Hematopoietic multipotent progenitor cell treated with erythropoietin and hydrocortisone succinate and interleukin-3 and kit ligand, for 15 days (in vitro differentiated cells): ENCODE measurements around the gene PLCH2.
A peak's percentile ranks its signal among the peaks of the same experiment; 100 is the strongest.

Source experiments
- DNase-seq: peaks from one replicate; pipeline ENCODE4 v3.0.0-alpha.2; 2015; ENCODE audit warnings: low spot score

The PLCH2 gene

DNA sequence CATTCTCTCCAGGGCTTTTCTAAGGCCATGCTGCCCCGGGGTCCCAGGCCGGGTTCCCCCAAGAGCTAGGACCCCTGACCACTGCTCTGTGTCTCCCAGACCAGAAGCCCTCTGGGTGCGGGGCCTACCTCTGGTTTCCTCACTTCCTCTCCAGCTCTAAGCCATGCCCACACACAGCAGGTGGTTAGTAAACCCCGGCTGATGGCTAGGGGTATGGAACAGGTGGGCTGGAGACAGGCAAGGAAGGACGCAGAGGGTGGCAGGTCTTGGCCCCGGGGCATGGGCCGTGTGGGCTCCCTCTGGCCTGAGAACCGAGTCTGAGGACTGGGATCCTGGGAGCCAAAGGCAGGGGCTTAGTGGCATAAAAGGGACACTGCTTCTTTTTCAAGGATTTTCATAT lies 15.9 kb upstream of the PLCH2 start:
- no peak for DNase-seq

GRCh38 chr1:2460996-2461751 lies 14.9 kb upstream of the PLCH2 start:
- DNase-seq: no peak

GRCh38 chr1:2462819-2463218 lies 13.3 kb upstream of the PLCH2 start:
- no peak for DNase-seq

DNA sequence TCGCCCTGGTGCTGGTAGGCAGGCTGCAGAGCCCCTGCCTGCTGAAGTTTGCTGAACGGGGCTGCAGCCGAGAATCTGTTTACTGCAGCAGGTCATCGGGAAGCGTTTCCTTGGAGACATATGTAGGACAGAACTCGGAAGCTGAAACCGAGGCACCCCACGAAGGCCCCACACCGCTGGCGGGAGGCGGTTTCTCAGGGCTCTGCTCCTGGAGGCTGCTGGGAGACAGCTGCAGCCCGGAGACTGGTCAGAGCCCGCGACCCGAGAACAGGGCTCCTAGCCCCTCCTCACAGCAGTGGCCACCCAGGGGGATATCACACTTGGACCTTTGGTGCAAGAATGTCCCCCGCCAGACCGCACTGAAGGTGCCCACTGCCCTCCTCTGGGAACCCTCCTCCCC lies 12.7 kb upstream of the PLCH2 start:
- DNase-seq: no peak

DNA sequence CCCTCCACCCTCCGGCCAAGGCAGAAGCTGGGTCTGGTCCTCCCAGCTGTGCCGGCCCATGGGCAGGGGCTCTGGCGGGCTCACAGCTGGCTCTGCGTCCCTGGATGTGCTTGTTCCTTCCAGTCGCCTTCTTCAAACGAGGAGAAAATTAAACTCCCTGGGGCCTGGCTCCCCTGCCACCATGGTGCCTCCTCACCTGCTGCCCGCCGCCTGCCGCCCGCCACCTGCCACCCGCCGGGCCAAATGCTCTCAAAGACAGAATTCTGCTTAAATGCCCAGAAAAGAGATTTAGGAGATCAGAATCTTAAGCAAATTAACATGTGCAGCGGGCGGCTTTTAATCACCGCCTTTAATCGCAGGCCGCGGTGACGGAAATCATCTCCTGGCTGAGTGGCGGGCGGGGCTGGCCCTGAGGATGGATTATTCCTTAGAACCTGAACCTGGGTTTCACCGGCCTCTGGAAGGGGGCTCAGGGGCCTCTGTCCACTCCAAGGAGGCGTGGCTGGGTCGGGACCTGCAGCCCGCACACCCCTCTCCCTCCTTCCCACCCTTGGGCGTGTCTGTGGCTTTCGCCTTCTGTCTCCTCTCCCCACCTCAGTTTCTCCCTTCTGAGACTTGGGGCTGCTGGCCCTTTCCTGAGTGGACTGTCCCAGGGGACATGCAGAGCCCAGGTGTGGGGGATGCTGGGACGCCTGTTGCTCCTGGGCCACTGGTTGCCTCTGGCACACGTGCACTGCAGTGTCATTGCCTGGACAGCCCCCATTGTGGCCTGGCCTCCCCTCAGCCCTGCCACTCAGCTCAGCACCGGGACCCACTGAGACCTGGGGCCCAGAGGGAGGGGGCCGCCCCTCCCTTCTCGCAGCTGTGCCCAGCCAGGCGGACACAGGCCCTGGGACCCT lies 10.5 kb upstream of the PLCH2 start:
- DNase-seq: no peak

GRCh38 chr1:2466270-2466665 lies 9.8 kb upstream of the PLCH2 start:
- DNase-seq: no peak

DNA sequence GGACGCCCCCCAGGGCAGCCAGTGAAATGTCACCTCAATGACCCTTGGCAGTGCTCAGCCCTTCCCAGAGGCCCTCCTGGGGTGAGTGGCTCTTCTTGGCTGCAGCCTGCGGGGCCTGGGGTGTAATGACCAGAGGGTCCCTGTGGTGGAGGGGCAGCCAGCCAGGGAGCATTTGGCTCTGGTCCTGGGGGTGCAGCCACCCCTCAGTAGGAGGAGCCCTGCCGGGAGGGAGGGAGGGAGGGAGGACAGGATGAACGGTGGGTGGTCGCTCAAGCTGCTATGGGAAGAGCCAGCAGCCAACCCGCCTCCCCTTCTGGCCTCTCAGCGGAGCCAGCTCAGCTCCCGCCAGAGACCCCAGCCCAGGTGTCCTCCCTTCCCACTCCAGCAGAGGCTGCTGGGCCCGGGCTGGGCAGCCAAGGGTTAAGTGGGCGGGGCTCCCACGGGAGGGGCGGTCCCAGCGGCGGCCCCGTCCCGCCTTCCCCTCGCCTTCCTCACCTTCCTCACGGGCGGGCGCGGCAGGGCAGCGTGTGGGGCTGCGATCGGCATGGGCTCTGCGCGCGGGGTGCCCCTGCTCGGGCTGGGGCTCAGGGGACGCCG lies 9.0 kb upstream of the PLCH2 start:
- peak; percentile 13 for DNase-seq

DNA sequence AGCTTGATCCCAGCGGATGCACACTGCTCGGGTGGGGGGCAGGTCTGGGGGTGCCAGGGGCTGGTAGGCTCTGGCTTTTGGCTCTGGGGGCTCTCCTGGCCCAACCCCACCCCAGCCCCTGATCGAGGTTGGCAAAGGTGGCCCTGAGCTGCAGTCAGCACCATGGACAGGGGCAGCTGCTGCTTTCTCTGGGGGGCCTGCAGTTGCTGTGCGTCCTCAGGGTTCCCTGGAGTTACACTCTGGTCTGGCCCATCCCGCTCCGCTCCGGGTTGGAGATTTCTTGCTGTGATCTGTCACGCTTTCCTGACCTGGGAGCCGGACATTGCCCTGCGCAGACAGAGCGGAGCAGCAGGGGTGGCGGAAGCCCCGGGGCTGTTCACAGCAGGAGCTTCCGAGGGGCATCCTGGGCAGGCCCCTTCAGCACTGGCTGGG lies 8.0 kb upstream of the PLCH2 start:
- DNase-seq: no peak

DNA sequence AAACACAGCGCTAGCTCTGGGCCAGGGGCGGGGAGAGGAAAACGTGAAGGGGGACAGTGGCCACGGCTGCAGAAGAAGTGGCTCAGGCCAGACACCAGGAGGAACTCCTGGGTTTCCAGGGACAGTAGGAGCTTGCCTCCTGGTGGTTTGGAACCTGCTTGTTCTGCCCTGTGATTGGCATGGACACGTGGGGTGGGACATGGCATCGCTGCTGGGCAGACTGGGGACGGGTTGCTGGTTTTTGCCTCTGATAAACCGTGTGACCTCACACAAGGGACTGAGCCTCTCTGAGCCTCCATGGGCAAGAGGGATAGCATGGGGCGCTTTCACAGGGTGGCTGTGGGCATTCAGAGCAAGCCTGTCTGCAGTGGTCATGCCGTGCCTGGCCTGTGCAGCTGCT lies 7.5 kb upstream of the PLCH2 start:
- no peak for DNase-seq

DNA sequence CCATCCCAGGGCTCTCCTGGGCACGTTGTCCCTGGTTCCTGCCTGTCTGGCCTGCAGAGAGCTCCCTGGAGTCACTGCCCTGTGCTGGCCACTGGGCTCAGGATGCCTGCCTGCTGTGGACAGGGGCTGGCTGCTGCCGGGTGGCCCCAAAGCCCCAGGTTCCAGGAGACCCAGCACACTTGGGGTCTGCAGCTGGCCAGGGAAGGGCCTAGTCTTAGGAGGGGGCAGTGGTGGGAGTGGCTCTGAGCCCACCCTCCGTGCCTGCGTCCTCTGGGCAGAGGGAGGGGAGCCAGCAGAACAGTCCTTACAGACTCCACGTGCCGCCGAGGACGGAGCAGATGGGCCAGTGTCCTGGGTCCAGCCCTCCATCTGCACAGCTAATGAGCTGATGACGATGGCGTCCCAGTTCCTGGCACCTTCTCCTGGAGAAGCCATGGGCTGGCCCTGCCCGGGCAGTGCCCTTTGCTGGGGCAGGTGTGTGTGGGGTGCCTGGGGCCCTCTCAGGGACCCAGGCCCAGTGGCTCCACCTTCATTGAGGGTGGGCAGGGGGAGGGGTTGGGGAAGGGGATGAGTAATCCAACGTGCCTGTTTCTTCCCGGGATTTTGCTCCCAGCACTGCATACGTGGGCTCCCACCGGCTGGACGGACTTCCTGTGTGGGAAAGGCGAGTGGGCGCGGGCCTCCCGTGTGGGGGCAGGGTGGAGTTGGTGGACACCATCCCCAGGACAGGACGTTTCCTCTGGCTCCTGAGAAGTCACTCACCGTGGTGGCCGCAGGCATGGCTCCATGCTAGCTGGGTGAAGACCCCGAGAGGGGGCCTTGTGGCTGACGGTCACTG lies 6.8 kb upstream of the PLCH2 start:
- no peak for DNase-seq

- no peak for DNase-seq
Observed at GRCh38 chr1:2470290-2471158, 5.6 kb upstream of the PLCH2 start.

- no peak for DNase-seq
Observed at GRCh38 chr1:2471159-2471471, 5.0 kb upstream of the PLCH2 start.

DNA sequence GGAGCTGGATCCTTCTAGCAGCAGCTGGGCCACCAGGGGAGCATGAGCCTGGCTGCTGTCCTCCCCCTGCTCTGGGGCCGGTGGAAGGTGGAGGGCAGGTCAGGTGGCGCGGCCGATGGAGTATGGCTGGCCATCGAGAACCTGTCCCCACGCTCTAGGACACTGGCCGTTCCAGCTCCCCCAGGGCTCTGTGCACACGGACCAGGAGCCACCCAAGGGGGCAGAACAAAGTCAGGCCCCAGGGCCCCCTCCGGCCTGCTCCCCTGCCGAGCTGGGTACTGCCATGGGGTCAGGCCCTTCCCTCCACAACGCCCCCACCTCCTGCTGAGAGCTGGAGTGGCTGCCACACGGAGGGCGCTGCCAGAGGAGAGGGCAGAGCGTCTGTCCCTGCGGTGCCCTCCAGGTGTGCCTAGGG lies 4.5 kb upstream of the PLCH2 start:
- no peak for DNase-seq

DNA sequence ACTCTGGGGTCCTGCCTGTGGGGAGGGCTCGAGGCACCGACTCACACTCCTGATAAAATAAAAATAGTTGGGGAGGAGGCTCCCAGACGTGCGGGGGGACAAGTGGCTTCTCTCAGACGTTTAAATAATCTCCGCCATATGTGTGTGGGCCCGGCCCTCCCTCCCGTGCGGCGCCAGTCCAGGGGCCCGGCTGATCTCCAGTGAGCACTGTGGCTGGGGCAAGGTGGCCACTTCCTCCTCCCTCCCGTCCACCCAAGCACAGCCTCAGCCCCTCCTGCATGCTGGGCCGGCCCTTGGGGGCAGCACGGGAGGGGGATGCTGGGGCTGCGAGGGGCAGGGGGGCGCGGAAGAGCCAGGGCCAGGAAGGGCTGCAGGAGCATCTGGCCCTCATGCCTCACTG lies 4.0 kb upstream of the PLCH2 start:
- DNase-seq: no peak

DNA sequence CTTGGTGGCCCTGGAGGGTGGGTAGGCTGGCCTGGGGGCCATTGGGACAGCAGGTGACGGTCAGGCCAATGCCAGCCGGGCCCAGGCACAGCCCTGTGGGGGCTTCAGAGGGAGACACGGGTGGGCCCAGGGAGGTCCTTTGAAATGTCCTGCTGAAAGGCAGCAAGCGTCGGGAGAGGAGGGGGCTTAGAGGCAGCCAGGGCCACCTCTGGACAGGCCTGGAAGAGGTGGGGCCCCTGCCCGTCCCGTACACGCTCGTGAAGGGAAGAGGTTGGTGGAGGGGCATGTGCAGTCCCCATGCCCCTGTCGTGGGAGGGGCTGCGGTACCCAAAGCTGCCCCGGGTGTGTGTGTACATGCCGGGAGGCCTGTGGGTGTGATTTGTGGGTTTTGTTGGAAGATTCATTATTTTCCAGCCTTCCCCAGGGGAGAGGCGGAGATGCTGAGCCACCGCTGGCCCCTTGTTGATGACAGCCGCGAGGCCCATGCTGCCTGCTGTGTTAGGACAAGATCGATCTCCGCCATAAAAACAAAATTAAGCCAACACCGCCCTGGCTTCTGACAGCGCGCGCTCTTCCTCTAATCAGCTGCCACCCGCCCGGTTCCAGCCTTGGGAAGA lies 3.4 kb upstream of the PLCH2 start:
- no peak for DNase-seq

- no peak for DNase-seq
Observed at GRCh38 chr1:2473198-2473597, 2.9 kb upstream of the PLCH2 start.

GRCh38 chr1:2474104-2474844 lies 1.8 kb upstream of the PLCH2 start:
- no peak for DNase-seq

DNA sequence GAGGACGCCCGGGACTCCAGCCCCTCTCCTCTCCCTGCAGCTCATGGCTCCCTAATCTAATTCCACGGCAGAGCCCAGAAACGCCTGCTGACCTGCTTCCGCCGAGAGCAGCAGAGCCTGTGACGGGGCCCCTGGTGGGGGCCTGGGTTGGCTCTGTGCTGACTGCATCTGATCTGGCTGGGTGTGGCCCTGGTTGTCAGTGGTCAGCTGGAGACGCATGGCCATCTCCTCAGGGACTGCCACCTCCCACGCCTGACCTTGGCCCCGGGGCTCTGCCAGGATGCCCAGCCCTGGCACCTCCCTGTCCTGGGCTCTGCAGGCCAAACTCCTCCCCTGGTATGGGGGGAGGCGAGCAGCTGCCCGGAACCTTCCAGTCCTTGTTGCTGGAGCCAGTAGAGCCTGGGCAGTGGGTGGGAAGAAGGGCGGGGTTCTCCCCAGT lies 1.1 kb upstream of the PLCH2 start:
- DNase-seq: no peak

DNA sequence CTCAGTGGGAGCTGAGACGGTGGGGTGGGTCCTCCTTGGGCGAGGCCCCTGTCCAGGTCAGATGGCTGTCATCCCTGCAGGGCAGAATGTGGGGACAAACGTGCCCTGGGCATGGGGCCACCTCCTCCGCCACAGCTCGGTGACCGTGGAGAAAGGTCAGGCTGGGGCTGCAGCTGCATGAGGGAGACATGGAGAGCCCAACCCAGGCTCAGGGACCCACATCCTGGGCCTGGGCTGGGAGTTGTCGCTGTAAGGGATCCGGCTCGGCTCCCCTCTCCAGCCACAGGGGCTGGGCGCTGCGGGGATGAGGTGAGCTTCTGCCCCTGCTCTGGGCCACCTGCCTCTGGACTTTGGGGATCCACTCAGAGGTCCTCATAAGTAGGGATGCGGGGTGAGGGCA lies 518 bp upstream of the PLCH2 start:
- DNase-seq: no peak

DNA sequence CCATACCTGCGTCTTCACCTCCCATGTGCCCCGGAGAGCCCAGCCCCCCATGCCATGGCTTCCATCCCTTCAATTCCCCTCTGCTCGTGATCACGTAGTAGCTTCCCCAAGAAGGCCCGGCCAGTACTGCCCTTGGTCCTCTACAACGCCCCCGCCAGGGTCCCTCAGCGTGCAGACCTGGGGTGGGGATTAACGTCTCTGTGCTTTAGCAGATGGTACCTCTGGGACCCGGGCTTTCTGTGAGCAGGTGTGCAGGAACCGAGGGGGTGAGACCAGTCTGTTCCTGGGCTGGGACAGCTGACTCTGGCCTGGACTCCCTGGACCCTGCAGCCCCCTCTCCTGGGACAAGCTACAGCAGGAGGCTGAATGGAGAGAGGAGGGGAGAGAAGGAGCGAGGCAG lies 1.2 kb downstream of the PLCH2 start:
- DNase-seq: no peak
